IPS-NIHi7 (cell line): ENCODE results near the gene SFN.
"Not testable (repeated sequence)": the region's sequence is repeated elsewhere in the genome, so short reads cannot be mapped to it uniquely, and the experiment has no call there.

Source experiments
- DNase-seq: peaks from one replicate; pipeline ENCODE4 v3.0.0; 2012; ENCODE audit warnings: mixed read lengths; ENCODE audit errors: extremely low spot score

SFN gene

GRCh38 chr1:26864610-26865480 lies 1.9 kb downstream of the SFN start:
- DNase-seq: peak; percentile 95

GRCh38 chr1:26873097-26873496 lies 10.1 kb downstream of the SFN start:
- DNase-seq: not testable (repeated sequence)

- no peak for DNase-seq
Measured at GRCh38 chr1:26874896-26875295, 11.9 kb downstream of the SFN start.

GRCh38 chr1:26877326-26877725 lies 14.4 kb downstream of the SFN start:
- DNase-seq: no peak

- DNase-seq: no peak
Measured at GRCh38 chr1:26879793-26880192, 16.8 kb downstream of the SFN start.

- DNase-seq: not testable (repeated sequence)
Measured at GRCh38 chr1:26881611-26882010, 18.7 kb downstream of the SFN start.

GRCh38 chr1:26882696-26883463 lies 19.9 kb downstream of the SFN start:
- DNase-seq: no peak

GRCh38 chr1:26887125-26887524 lies 24.2 kb downstream of the SFN start:
- DNase-seq: no peak

- no peak for DNase-seq
Measured at GRCh38 chr1:26888231-26888630, 25.3 kb downstream of the SFN start.

- DNase-seq: peak; percentile 90
Measured at GRCh38 chr1:26889551-26890466, 26.9 kb downstream of the SFN start, which contains the start of gene GPN2. Gene GPN2 (minus strand): TSS chr1:26890283. CDS start chr1:26890096, 187 bp downstream.

- DNase-seq: no peak
Measured at GRCh38 chr1:26890467-26890796, 27.5 kb downstream of the SFN start.

- no peak for DNase-seq
Measured at GRCh38 chr1:26894263-26894662, 31.3 kb downstream of the SFN start.

GRCh38 chr1:26897351-26897750 lies 34.4 kb downstream of the SFN start:
- no peak for DNase-seq

GRCh38 chr1:26900001-26900814 lies 37.3 kb downstream of the SFN start, which contains the start of gene GPATCH3:
Gene GPATCH3 (minus strand): TSS chr1:26900467. CDS start chr1:26900442, 25 bp downstream.
- DNase-seq: peak; percentile 95

GRCh38 chr1:26900815-26901511 lies 38.0 kb downstream of the SFN start:
- DNase-seq: no peak

- peak; percentile 35 for DNase-seq
Measured at GRCh38 chr1:26907071-26907917, 44.3 kb downstream of the SFN start.

GRCh38 chr1:26909951-26910342 lies 47.0 kb downstream of the SFN start:
- no peak for DNase-seq

GRCh38 chr1:26910343-26911160 lies 47.6 kb downstream of the SFN start:
- DNase-seq: no peak
